GM12892 (cell line): ENCODE measurements around the gene PALLD.

ENCODE experiments used
- POLR2A ChIP-seq: IDR thresholded peaks from 2 replicates; pipeline ENCODE4 v1.6.1; 2011; ENCODE audit warnings: low read depth, low read length, control low read depth
- POLR2AphosphoS5 ChIP-seq: IDR thresholded peaks from 2 replicates; pipeline ENCODE4 v1.6.1; 2011; ENCODE audit warnings: low read depth, low read length, control low read depth
- TAF1 ChIP-seq: IDR thresholded peaks from 2 replicates; pipeline ENCODE4 v1.6.1; 2011; ENCODE audit warnings: low read depth, mild to moderate bottlenecking, control low read depth, low read length, borderline replicate concordance

DNA sequence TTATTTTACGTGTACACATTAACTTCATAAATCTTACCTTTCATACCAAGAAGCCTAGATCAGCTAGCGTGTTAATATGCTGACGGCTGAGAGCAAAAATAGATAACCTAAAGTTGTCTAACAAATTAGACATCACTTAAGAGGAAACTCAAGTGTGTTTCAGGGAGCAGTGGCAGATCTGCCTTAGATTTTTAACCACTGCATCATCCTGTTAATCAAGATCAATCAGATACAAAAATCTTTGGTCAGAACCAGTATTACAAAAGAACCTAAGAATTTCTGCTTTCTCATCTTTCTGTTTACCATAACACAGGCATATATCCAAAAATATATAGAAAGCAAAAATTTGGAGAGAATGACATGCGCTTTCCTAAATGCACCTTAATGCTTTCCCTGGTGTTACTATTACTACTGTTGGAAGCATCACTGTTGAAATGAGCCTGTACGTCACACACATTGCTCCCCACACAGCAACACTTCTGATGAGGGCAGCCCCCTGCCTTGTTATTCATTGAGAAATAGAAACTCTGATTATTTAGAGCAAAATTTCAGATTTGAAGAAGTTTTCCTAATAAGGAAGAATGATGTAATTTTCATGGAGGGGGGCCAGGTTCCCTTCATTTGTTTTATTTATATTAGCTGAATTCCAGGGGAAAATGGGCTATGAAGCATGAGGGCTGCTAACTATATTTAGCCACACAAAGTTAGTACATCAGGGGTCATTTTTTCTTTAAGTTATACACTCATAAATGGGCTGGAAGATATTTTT, 360.9 kb downstream of the PALLD start:
- TF ChIP-seq POLR2A (no peak), TAF1 (no peak), POLR2AphosphoS5 (no peak)
